SK-N-MC (cell line): ENCODE measurements around the gene LAMC3.

Source experiments
- EZH2 ChIP-seq: fragments of 200-600 bp; sonication (generic); IDR thresholded peaks from one replicate; pipeline ENCODE4 v1.6.1; 2017; ENCODE audit warnings: antibody characterized with exemption
- POLR2AphosphoS5 ChIP-seq: IDR thresholded peaks from 2 replicates; pipeline ENCODE4 v1.6.1; 2012; ENCODE audit warnings: mild to moderate bottlenecking, low read depth, low read length, borderline replicate concordance

DNA sequence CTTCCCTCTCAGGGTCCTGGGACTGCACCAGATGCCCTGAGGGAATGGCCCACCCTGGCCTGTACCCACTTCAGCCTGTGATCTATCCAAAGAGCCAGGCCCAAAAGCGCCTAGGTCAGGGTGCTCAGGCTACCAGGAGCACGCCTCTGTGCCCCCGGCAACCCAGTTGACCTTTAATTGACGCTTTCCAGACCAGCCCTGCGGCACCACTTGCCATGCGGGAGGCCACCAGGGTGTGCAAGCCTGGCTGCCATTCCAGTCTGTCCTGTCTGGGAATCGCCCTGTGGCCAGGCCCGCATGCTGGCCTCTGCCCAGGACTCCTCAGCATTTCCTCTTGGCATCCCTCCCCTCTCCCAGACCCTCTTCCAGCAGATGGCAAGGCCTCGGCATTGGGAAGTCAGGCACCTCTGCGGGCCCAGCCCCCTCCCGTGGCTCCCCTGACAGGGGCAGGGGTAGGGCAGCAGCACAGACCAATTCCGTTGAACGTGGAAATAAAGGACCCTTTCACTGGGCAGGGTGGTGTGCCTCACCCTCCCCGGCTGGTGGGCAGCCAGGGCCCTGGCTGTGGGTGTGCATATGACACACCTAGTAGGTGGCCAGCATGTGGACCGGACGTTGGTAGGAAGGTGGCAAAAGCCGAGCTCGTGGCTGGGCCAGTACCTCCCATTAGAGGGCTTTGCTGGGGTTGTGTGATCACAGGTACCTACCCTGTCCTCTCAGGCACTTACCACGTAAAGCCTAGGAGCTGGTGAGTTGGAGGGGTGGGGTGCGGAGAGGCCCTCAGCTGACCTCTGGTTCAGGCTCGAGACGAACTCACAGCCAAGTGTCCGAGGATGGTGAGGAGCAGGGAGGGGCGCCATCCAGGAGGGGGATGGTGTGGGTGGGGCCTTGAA lies 83.8 kb downstream of the LAMC3 start:
- TF ChIP-seq POLR2AphosphoS5 (no peak), EZH2 (no peak)
